ENCODE results near the gene NOS3. TPM values are rescaled to one million over a fixed set of nuclear protein-coding genes. Genes with fewer than 3 reads are reported as not detected.

Gene NOS3
- total and polyA plus RNA-seq, 2 of the 13 experiments (the other 11 are each of a cell fraction or from before 2014, with no cell fraction given), result 3.7 to 7.5 TPM

- TF ChIP-seq, protein P1, sequence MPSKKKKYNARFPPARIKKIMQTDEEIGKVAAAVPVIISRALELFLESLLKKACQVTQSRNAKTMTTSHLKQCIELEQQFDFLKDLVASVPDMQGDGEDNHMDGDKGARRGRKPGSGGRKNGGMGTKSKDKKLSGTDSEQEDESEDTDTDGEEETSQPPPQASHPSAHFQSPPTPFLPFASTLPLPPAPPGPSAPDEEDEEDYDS (CRISPR knock-in tag; IDR thresholded peaks at IDR 0.05), result peak; percentile 85
- TF ChIP-seq ZFP1 (CRISPR knock-in tag; IDR thresholded peaks at IDR 0.05) (0 out of 2 replicates have a peak, but pooled peaks have one; percentile 23), MXI1 (IDR thresholded peaks at IDR 0.05; ENCODE audit: borderline replicate concordance, low read depth, low read length) (peak; percentile 63; the same call in 1 of the 3 replicates), PITX1 (CRISPR knock-in tag; IDR thresholded peaks at IDR 0.05) (no peak), IRF2 (CRISPR knock-in tag; IDR thresholded peaks at IDR 0.05) (peak; percentile 96), SAFB2 (CRISPR knock-in tag; IDR thresholded peaks at IDR 0.05; ENCODE audit: borderline replicate concordance, low read depth) (no peak), GABPA (IDR thresholded peaks at IDR 0.05; ENCODE audit: low read depth, low read length) (no peak), GABPA (CRISPR knock-in tag; IDR thresholded peaks at IDR 0.05; ENCODE audit: low read depth) (peak; percentile 95), SUZ12 (IDR thresholded peaks at IDR 0.05; ENCODE audit: low read depth, low read length) (peak; percentile 92), PRPF4 (IDR thresholded peaks at IDR 0.05; ENCODE audit: low read depth, low read length, poor library complexity, severe bottlenecking) (no peak), MEIS1 (CRISPR knock-in tag; IDR thresholded peaks at IDR 0.05; ENCODE audit: borderline replicate concordance) (peak; percentile 77; the same call in 1 of the 2 replicates), ZNF607 (CRISPR knock-in tag; IDR thresholded peaks at IDR 0.05; ENCODE audit: borderline replicate concordance) (peak; percentile 14; the same call in 1 of the 2 replicates), PHF21A (CRISPR knock-in tag; IDR thresholded peaks at IDR 0.05) (peak; percentile 89), PRDM15 (CRISPR knock-in tag; IDR thresholded peaks at IDR 0.05) (peak; percentile 50; the same call in 1 of the 2 replicates), ZNF180 (CRISPR knock-in tag; IDR thresholded peaks at IDR 0.05; ENCODE audit: borderline replicate concordance, low read depth) (no peak), ZNF629 (CRISPR knock-in tag; conservative IDR thresholded peaks at IDR 0.05) (no peak), GTF2F1 (IDR thresholded peaks at IDR 0.05; ENCODE audit: low read length) (no peak), MYC (CRISPR knock-in tag; IDR thresholded peaks at IDR 0.05; ENCODE audit: borderline replicate concordance) (peak; percentile 50; the same call in 1 of the 2 replicates), MAF1 (CRISPR knock-in tag; IDR thresholded peaks at IDR 0.05; ENCODE audit: borderline replicate concordance) (peak; percentile 73; the same call in 1 of the 2 replicates), THAP11 (CRISPR knock-in tag; IDR thresholded peaks at IDR 0.05) (peak; percentile 99)
- TF ChIP-seq, protein P2, sequence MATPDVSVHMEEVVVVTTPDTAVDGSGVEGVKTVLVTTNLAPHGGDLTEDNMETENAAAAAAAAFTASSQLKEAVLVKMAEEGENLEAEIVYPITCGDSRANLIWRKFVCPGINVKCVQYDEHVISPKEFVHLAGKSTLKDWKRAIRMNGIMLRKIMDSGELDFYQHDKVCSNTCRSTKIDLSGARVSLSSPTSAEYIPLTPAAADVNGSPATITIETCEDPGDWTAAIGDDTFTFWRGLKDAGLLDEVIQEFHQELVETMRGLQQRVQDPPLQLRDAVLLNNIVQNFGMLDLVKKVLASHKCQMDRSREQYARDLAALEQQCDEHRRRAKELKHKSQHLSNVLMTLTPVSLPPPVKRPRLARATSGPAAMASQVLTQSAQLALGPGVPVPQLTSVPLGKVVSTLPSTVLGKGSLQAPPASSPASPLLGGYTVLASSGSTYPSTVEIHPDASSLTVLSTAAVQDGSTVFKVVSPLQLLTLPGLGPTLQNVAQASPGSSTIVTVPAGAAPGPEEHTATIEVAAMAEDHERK (CRISPR knock-in tag; IDR thresholded peaks at IDR 0.05; ENCODE audit: low read depth), result peak; percentile 88
- TF ChIP-seq, protein P3, sequence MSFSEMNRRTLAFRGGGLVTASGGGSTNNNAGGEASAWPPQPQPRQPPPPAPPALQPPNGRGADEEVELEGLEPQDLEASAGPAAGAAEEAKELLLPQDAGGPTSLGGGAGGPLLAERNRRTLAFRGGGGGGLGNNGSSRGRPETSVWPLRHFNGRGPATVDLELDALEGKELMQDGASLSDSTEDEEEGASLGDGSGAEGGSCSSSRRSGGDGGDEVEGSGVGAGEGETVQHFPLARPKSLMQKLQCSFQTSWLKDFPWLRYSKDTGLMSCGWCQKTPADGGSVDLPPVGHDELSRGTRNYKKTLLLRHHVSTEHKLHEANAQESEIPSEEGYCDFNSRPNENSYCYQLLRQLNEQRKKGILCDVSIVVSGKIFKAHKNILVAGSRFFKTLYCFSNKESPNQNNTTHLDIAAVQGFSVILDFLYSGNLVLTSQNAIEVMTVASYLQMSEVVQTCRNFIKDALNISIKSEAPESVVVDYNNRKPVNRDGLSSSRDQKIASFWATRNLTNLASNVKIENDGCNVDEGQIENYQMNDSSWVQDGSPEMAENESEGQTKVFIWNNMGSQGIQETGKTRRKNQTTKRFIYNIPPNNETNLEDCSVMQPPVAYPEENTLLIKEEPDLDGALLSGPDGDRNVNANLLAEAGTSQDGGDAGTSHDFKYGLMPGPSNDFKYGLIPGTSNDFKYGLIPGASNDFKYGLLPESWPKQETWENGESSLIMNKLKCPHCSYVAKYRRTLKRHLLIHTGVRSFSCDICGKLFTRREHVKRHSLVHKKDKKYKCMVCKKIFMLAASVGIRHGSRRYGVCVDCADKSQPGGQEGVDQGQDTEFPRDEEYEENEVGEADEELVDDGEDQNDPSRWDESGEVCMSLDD (CRISPR knock-in tag; IDR thresholded peaks at IDR 0.05; ENCODE audit: borderline replicate concordance), result peak; percentile 82; the same call in 1 of the 2 replicates
Observed at GRCh38 chr7:151057989-151058780, 67.4 kb downstream of the NOS3 start (continued).
